HG03558 (cell line): Measurements from ENCODE around the gene NR2F6.

Source experiments
- ATAC-seq: cut with Tn5 transposase; IDR thresholded peaks from one replicate; pipeline ENCODE4 v1.9.1; 2021; ENCODE audit warnings: moderate number of reproducible peaks; ENCODE audit not compliant: unreplicated experiment; ENCODE audit errors: extremely low read depth

The NR2F6 gene

GRCh38 chr19:17266026-17266425 lies 20.3 kb upstream of the NR2F6 start:
- no peak for ATAC-seq

GRCh38 chr19:17264641-17264979 lies 18.9 kb upstream of the NR2F6 start, which contains the start of gene USHBP1:
USHBP1 (minus strand) TSS chr19:17264745; CDS start chr19:17264299, 446 bp downstream.
- no peak for ATAC-seq

DNA sequence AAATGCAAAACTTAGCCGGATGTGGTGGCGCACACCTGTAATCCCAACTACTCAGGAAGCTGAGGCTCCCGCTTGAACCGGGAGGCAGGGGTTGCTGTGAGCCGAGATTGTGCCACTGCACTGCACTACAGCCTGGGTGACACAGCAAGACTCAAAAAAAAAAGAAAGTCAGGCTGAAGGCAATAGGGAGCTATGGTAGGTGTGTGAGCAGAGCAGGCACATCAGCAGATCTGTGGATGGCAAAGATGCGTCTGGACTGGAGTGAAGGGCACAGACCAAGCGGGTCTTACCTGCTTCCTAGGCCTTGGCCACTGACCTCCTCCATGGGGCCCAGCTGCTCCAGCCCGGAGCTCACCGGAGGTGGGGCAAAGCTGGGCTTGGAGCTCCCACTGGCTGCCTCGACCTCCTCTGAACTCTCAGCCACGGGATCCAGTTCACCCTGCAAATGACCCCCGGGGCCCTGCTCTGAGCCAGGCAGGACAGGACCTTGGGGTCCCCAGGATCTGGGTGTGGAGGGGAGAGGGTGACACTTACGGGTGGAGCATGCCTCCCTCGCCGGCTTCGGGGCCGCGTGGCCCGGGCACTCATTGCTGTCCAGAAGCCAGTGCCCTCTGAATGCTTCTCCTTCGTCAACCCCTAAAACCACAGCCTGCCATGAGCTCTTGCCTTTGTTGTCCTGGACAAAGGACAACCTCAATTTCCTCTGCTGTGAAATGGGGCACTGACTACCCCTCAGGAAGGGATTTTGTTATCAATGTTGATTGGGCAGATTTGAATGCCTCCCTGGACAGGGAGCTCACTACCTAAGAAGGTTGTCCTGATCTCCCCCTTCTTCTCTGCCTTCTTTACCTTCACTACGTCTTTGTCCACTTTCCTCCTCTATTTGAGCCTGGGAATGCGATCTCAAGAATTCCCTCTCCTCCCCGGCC lies 18.3 kb upstream of the NR2F6 start:
- ATAC-seq = no peak

GRCh38 chr19:17262557-17262956 lies 16.8 kb upstream of the NR2F6 start:
- ATAC-seq = no peak

DNA sequence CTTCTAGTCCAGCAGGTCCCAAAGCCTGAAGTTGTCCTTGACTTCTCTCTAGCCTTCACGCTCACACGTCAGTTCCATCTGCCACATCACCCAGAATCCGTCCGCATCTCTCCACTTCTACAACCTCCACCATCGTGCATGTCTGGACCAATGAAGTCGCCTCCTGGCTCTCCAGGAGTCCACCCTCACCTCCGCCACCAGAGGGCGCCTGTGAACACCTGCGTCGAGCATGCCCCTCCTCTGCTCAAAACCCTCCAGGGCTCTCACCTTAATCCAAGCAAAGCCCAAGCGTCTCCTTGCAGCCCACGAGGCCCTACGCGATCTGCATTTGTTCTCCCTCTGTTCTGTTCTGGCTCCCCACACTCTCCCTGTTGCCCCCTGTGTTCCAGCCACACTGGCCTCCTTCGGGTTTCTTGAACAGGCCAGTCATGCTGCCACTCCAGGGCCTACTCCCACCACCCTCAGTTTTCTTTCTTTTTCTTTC lies 15.2 kb upstream of the NR2F6 start:
- no peak for ATAC-seq

GRCh38 chr19:17259934-17260333 lies 14.2 kb upstream of the NR2F6 start:
- no peak for ATAC-seq

DNA sequence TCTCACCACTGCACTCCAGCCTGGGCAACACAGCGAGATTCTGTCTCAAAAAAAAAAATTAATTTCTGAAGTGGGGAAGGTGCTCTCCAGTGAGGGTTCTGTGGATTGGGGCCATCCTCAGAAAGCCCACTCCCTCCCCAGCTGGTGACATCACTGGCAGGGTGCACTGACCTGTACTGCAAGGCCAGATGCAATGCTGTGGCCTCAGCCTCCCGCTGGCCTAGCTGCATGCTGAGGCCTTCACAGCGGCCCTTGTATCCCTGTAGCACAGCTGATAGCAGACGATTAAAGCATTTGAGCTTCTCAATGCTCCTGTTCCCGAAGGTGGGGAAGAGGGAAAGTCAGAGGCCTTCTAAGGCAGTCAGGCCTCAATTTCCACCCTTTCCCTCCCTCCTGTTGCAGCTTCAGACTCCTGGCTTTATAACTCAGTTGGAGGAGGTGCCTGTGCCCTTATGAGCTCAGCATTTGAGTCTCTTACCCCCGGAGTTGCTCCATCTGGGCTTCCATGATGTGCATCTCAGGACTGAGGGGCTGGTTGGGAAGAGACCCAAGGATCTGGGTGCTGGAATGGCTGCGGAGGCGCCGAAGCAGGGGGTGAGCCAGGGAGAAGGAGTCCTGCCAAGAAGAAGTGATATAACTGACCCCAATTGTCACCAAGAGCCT lies 13.5 kb upstream of the NR2F6 start:
- ATAC-seq = no peak

GRCh38 chr19:17256130-17256529 lies 10.4 kb upstream of the NR2F6 start:
- ATAC-seq = no peak

DNA sequence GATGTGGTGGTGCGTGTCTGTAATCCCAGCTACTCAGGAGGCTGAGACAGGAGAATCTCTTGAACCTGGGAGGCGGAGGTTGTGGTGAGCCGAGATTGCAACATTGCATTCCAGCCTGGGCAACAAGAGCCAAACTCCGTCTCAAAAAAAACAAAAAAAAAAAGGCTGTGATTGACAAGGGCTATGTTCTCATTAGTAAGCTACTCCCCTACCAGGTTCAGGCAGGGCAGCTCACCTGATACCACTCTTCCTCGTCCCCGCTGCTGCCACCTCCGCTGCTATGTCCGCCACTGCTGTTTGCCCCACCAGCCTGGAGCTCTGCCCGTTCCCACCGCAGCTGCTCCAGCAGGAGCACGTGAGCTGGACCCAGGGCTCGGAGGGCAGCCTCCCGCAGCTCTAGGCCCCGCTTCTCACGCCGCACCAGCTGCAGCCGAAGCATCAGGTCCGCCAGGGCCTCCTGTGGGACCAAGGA lies 9.5 kb upstream of the NR2F6 start:
- no peak for ATAC-seq

GRCh38 chr19:17254636-17255035 lies 8.9 kb upstream of the NR2F6 start:
- no peak for ATAC-seq

DNA sequence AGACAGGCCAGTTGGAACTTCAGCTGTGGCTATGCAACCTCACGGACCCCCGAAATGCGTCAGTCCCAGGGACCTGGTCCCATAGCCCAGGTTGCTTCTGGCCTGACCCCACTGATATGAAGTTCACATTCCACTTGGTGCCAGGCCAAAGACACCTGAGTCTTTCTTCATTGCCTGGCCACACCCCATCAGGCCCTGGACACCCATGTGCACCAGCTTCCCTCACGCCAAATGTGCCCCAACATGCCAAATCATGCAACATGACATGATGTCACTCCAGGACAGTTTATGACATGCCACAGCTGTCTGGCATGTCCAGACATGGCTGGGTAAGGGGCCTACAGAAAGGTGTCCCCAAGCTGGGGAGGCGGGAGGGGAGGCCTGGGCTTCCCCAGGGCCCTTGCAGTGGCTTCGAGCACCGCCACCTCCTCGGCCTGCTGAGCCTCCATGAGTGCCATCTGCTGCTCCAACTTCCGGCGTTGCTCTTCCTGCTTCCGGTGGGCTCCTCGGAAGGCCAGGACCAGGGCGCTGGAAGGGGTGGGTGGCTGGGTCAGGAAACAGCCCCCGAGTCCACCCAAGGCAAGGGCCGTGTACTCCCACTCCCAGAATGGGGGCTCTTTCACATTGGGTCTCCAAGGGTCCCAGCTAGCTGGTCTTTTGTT lies 4.3 kb upstream of the NR2F6 start:
- no peak for ATAC-seq

- ATAC-seq = no peak
These were observed 2.5 kb upstream of the NR2F6 start for GRCh38 chr19:17248011-17248776.

GRCh38 chr19:17246681-17247425 lies 1.1 kb upstream of the NR2F6 start:
- ATAC-seq = no peak

GRCh38 chr19:17244618-17245534 lies 843 bp downstream of the NR2F6 start:
- ATAC-seq = no peak

- no peak for ATAC-seq
These were observed 1.7 kb downstream of the NR2F6 start for GRCh38 chr19:17243830-17244617.

DNA sequence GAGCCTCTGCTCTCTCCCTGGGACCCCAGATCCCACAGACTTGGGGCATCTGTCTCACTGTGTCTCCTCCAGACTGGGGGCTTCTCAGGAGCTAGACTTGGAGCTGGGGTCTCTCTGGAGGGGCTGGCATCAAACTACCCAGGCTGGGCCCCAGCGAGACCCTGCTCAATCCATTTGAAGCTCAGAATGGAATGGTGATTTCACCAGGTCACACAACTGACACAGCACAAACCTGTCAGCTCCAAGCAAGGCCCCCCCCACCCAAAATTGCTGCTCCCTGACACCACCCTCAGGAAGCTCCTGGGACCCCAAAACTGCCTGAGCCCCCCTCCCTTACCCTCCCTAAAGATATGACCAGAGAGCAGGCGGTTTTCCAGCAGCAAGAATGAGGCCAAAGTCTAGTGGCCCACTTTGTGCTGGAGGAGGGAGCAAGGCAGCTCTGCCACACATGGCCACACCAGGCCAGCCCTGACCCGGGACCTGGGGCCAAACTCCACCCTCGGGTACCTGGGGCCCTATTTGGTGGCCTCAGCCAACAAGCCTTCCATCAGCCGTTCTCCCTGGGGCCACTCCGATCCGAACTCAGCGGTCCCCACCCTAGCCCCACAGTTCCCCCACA lies 2.4 kb downstream of the NR2F6 start:
- ATAC-seq = no peak
